IPS-NIHi7 (cell line): ENCODE results near the gene BNIP5.

ENCODE experiments used
- DNase-seq: peaks from one replicate; pipeline ENCODE4 v3.0.0; 2012; ENCODE audit warnings: mixed read lengths; ENCODE audit errors: extremely low spot score

BNIP5 gene

DNA sequence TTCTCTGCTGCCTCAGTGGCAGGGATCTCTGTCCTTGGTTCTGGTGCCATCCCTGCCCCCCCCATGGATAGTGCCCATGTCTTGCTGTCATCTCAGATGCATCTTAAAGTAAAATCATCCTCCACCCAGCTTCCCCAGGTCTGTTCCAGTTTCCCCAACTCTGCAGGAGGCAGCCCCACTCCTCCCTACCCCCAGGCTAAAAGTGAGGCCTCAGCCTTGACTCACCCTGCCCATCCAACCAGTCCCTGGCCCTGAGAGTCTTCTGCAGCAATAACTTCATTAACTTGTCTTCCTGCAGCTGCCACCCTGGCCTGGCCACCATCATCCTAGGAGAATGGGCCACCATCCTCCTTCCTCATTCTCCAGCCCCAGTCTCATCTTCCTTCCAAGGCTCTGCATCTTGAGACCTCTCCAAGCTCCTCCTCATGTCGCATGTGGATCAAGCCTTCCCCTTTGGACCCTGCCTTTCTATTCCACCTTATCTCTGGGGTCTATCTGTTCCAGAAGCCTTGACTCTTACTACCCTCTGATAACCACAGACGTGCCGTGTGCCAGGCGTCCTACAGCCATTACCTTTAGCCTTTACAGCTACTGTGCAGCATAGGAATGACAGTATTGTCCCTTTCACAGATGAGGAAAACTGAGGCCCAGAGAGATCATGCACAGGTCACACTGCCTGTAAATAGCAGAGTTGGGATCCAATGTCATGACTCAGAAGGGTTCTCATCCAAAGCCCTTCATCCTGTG is 68.8 kb downstream of the BNIP5 start:
- no peak for DNase-seq

- DNase-seq, result no peak
These were observed 69.6 kb downstream of the BNIP5 start for GRCh38 chr6:36266913-36267644.
